H1 (cell line): Measurements from ENCODE around the gene APOM. TPM values are rescaled to one million over a fixed set of nuclear protein-coding genes. Genes with fewer than 3 reads are reported as not detected.
A peak's percentile ranks its signal among the peaks of the same experiment; 100 is the strongest.

Experiments
- CTCF ChIA-PET: fragments of 300-600 bp; sonication (Branson Sonifier 250); formaldehyde crosslinking; loops from one replicate; lab custom pipeline; 2021; ENCODE audit not compliant: partially characterized antibody; lab: Charles Lee
- POLR2A ChIA-PET: fragments of 300-600 bp; sonication (Branson Sonifier 250); formaldehyde crosslinking; loops from one replicate; lab custom pipeline; 2021; ENCODE audit warnings: inconsistent platforms; ENCODE audit not compliant: partially characterized antibody; lab: Charles Lee
- DNase-seq, 2 experiments: peaks; one replicate each; pipeline versions ENCODE4 v3.0.0 to v3.0.0-alpha.2; 2010 to 2022; ENCODE audit warnings: low spot score in 2 of 2, low read depth in 1 of 2, mixed read lengths in 1 of 2
- FAIRE-seq: peaks from 2 replicates; lab custom pipeline; 2011; peaks lifted over from hg19 to GRCh38; lab: Jason Lieb, UNC
- H2AFZ ChIP-seq: 2 replicates; pipeline ENCODE4 v1.8.1; 2012; ENCODE audit warnings: low read length, inconsistent platforms
- H2AK5ac ChIP-seq: 2 replicates; pipeline ENCODE4 v1.6.1; 2013; ENCODE audit warnings: low read depth, low read length
- H2BK120ac ChIP-seq: replicated peaks from 2 replicates; pipeline ENCODE3; 2013; ENCODE audit warnings: low read depth, low read length, inconsistent platforms
- H2BK12ac ChIP-seq: 2 replicates; pipeline ENCODE4 v1.6.1; 2013; ENCODE audit warnings: low read depth, low read length
- H2BK15ac ChIP-seq: 2 replicates; pipeline ENCODE4 v1.6.1; 2013; ENCODE audit warnings: low read length
- H2BK20ac ChIP-seq: 2 replicates; pipeline ENCODE4 v1.6.1; 2013; ENCODE audit warnings: low read length
- H2BK5ac ChIP-seq: 2 replicates; pipeline ENCODE4 v1.6.1; 2013; ENCODE audit warnings: low read depth, low read length
- H3K14ac ChIP-seq: 2 replicates; pipeline ENCODE4 v1.6.1; 2013; ENCODE audit warnings: inconsistent platforms; ENCODE audit not compliant: insufficient read length
- H3K18ac ChIP-seq: 2 replicates; pipeline ENCODE4 v1.6.1; 2013; ENCODE audit warnings: low read length; ENCODE audit errors: extremely low read depth
- H3K23ac ChIP-seq: 2 replicates; pipeline ENCODE4 v1.6.1; 2013; ENCODE audit warnings: inconsistent platforms; ENCODE audit not compliant: insufficient read length
- H3K23me2 ChIP-seq: 2 replicates; pipeline ENCODE4 v1.6.1; 2013; ENCODE audit warnings: low read depth, low read length
- H3K27ac ChIP-seq: 2 replicates; pipeline ENCODE4 v1.6.1; 2011; ENCODE audit warnings: low read depth, low read length, inconsistent platforms
- H3K27me3 ChIP-seq, 4 experiments: replicated peaks in 1 of 4; 1 replicate in 1 of 4; 2 replicates in 3 of 4; pipeline versions ENCODE4 v1.6.1 to v1.8.1; 2011 to 2013; ENCODE audit warnings: low read length in 3 of 4, mild to moderate bottlenecking in 3 of 4, inconsistent platforms in 2 of 4, mixed read lengths in 2 of 4, moderate library complexity in 1 of 4; ENCODE audit not compliant: control insufficient read depth in 3 of 4, insufficient read depth in 3 of 4; ENCODE audit errors: extremely low read depth in 1 of 4
- H3K36me3 ChIP-seq, 4 experiments: 2 replicates each; pipeline versions ENCODE4 v1.6.1 to v1.8.1; 2011 to 2013; ENCODE audit warnings: mild to moderate bottlenecking in 4 of 4, low read length in 3 of 4, moderate library complexity in 2 of 4, control low read depth in 1 of 4, inconsistent platforms in 1 of 4; ENCODE audit not compliant: insufficient read depth in 4 of 4, control insufficient read depth in 2 of 4
- H3K4ac ChIP-seq: replicated peaks from 2 replicates; pipeline ENCODE3; 2013; ENCODE audit warnings: low read length, low read depth, mixed read lengths, inconsistent platforms; ENCODE audit not compliant: insufficient read length
- H3K4me1 ChIP-seq, 4 experiments: replicated peaks in 1 of 4; 1 replicate in 1 of 4; 2 replicates in 3 of 4; pipeline versions ENCODE4 v1.6.1 to v1.8.1; 2011 to 2013; ENCODE audit warnings: low read length in 3 of 4, inconsistent platforms in 2 of 4, mixed read lengths in 1 of 4; ENCODE audit not compliant: insufficient read depth in 4 of 4, control insufficient read depth in 3 of 4
- H3K4me2 ChIP-seq, 2 experiments: 2 replicates each; pipeline versions ENCODE4 v1.6.1 to v1.8.1; 2011 to 2013; ENCODE audit warnings: low read depth in 2 of 2, low read length in 2 of 2, control low read depth in 1 of 2, inconsistent platforms in 1 of 2, mild to moderate bottlenecking in 1 of 2; ENCODE audit not compliant: insufficient read depth in 1 of 2
- H3K4me3 ChIP-seq, 4 experiments: fragments of 200-600, 300-600 bp in 1 of 4; sonication (generic), shearing (Covaris generic), sonication (Bioruptor Twin) in 1 of 4; 2 replicates each; pipeline versions ENCODE4 v1.5.1 to v1.8.1; 2011 to 2016; ENCODE audit warnings: low read length in 4 of 4, low read depth in 3 of 4, control low read depth in 2 of 4, inconsistent platforms in 2 of 4, mild to moderate bottlenecking in 2 of 4, mixed read lengths in 1 of 4, moderate library complexity in 1 of 4; ENCODE audit not compliant: insufficient read depth in 2 of 4; ENCODE audit errors: extremely low read depth in 1 of 4
- H3K56ac ChIP-seq: replicated peaks from 2 replicates; pipeline ENCODE3; 2013; ENCODE audit warnings: low read depth, mild to moderate bottlenecking, mixed read lengths, low read length, inconsistent platforms; ENCODE audit not compliant: insufficient read length
- H3K79me1 ChIP-seq: 2 replicates; pipeline ENCODE4 v1.6.1; 2013; ENCODE audit warnings: low read depth, low read length, control low read depth
- H3K79me2 ChIP-seq, 2 experiments: 2 replicates each; pipeline versions ENCODE4 v1.6.1 to v1.8.1; 2012 to 2013; ENCODE audit warnings: low read length in 2 of 2, mild to moderate bottlenecking in 2 of 2, inconsistent platforms in 1 of 2; ENCODE audit not compliant: insufficient read depth in 2 of 2, control insufficient read depth in 1 of 2
- H3K9ac ChIP-seq, 4 experiments: replicated peaks in 1 of 4; 1 replicate in 1 of 4; 2 replicates in 3 of 4; pipeline versions ENCODE4 v1.6.1 to v1.8.1; 2011 to 2013; ENCODE audit warnings: low read depth in 3 of 4, low read length in 3 of 4, control low read depth in 2 of 4, mild to moderate bottlenecking in 2 of 4, moderate library complexity in 2 of 4, inconsistent platforms in 1 of 4; ENCODE audit errors: extremely low read depth in 1 of 4
- H3K9me3 ChIP-seq, 2 experiments: 2 replicates each; pipeline versions ENCODE4 v1.6.1 to v1.8.1; 2012 to 2013; ENCODE audit warnings: mild to moderate bottlenecking in 2 of 2, moderate library complexity in 2 of 2, control low read depth in 1 of 2, inconsistent platforms in 1 of 2, low read depth in 1 of 2, low read length in 1 of 2, mixed read lengths in 1 of 2; ENCODE audit not compliant: insufficient read depth in 2 of 2
- H4K20me1 ChIP-seq, 2 experiments: replicated peaks in 1 of 2; 2 replicates each; pipeline versions ENCODE3 to v1.8.1; 2011 to 2013; ENCODE audit warnings: inconsistent platforms in 2 of 2, low read length in 2 of 2, mild to moderate bottlenecking in 1 of 2; ENCODE audit not compliant: insufficient read depth in 2 of 2, control insufficient read depth in 1 of 2
- H4K5ac ChIP-seq: 2 replicates; pipeline ENCODE4 v1.6.1; 2013; ENCODE audit warnings: low read length, low read depth, mixed read lengths, inconsistent platforms; ENCODE audit not compliant: insufficient read length
- H4K8ac ChIP-seq: 2 replicates; pipeline ENCODE4 v1.8.0; 2013; ENCODE audit warnings: mild to moderate bottlenecking, moderate library complexity, low read length, inconsistent platforms; ENCODE audit not compliant: insufficient read depth; ENCODE audit errors: extremely low read depth
- H4K91ac ChIP-seq: replicated peaks from 2 replicates; pipeline ENCODE3; 2013; ENCODE audit warnings: low read length, mixed read lengths, inconsistent platforms; ENCODE audit not compliant: insufficient read length
- ATF2 ChIP-seq: IDR thresholded peaks from 2 replicates; pipeline ENCODE4 v1.6.1; 2012; ENCODE audit warnings: low read length, inconsistent platforms
- CBX5 ChIP-seq: fragments of 300-800, 300-1000 bp; sonication (generic); IDR thresholded peaks from 2 replicates; pipeline ENCODE4 v1.7.1; 2016; ENCODE audit warnings: antibody characterized with exemption, low read length, low read depth
- FOSL1 ChIP-seq: IDR thresholded peaks from 2 replicates; pipeline ENCODE4 v1.6.1; 2011; ENCODE audit warnings: mild to moderate bottlenecking, low read depth, low read length, moderate library complexity; ENCODE audit not compliant: insufficient read depth
- GABPA ChIP-seq: IDR thresholded peaks from 2 replicates; pipeline ENCODE4 v1.6.1; 2011; ENCODE audit warnings: mild to moderate bottlenecking, low read length, moderate library complexity, borderline replicate concordance; ENCODE audit not compliant: insufficient read depth
- POLR2A ChIP-seq, 2 experiments: IDR thresholded peaks; 1 replicate in 1 of 2; 2 replicates in 1 of 2; pipeline ENCODE4 v1.6.1; 2011; ENCODE audit warnings: low read depth in 2 of 2, low read length in 2 of 2, mild to moderate bottlenecking in 2 of 2; ENCODE audit errors: control extremely low read depth in 1 of 2
- POLR2AphosphoS5 ChIP-seq: IDR thresholded peaks from 2 replicates; pipeline ENCODE4 v1.6.1; 2011; ENCODE audit warnings: low read depth, low read length
- SIRT6 ChIP-seq: IDR thresholded peaks from one replicate; pipeline ENCODE4 v1.7.1; 2012; ENCODE audit warnings: low read length, inconsistent platforms
- SIX5 ChIP-seq: IDR thresholded peaks from 2 replicates; pipeline ENCODE4 v1.6.1; 2011; ENCODE audit warnings: mild to moderate bottlenecking, low read depth, low read length
- SP1 ChIP-seq: IDR thresholded peaks from 2 replicates; pipeline ENCODE4 v1.6.1; 2011; ENCODE audit warnings: low read depth, low read length
- SUZ12 ChIP-seq: fragments of 200-600 bp; sonication (generic); IDR thresholded peaks from 2 replicates; pipeline ENCODE4 v1.6.1; 2012; ENCODE audit warnings: mild to moderate bottlenecking, inconsistent platforms, low read length, moderate library complexity, mixed read lengths
- TAF7 ChIP-seq: optimal IDR thresholded peaks from 2 replicates; pipeline ENCODE3; 2011; ENCODE audit warnings: low read depth, mild to moderate bottlenecking, inconsistent platforms, low read length, moderate library complexity, borderline replicate concordance
- TBP ChIP-seq: IDR thresholded peaks from 2 replicates; pipeline ENCODE4 v1.6.1; 2011; ENCODE audit warnings: low read depth, low read length, improper control_type of control experiment
- TCF12 ChIP-seq: IDR thresholded peaks from 2 replicates; pipeline ENCODE4 v1.6.1; 2011; ENCODE audit warnings: low read depth, mild to moderate bottlenecking, low read length
- WGBS, 2 experiments: shearing (Covaris generic) in 1 of 2; methylation state at CpG; one replicate each; pipeline versions ENCODE4 v1.1.6 to v1.1.7; 2013 to 2015; ENCODE audit warnings: low lambda C conversion rate in 2 of 2, mixed read lengths in 2 of 2, inconsistent platforms in 1 of 2, low coverage in 1 of 2, missing lambda C conversion rate in 1 of 2; ENCODE audit not compliant: insufficient replicate concordance in 2 of 2, insufficient coverage in 1 of 2, insufficient read length in 1 of 2; ENCODE audit errors: extremely low coverage in 1 of 2, missing lambda C conversion rate in 1 of 2; 5-methylcytosine and 5-hydroxymethylcytosine counted together
- polyA plus RNA-seq, 7 experiments: library from polyadenylated mRNA; depleted of rRNA in 3 of 7; stranded (reverse) in 5 of 7; unstranded in 2 of 7; fragments of >200 nt in 5 of 7; fragments of 200-250 nt in 2 of 7; gene quantifications; 1 replicate in 5 of 7; 2 replicates in 1 of 7; 4 replicates in 1 of 7; pipeline versions ENCODE4 v1.2.1 to v1.2.3, GENCODE V29; 2011 to 2013; ENCODE audit warnings: missing spikeins in 2 of 7, mixed read lengths in 2 of 7
- total RNA-seq: library from RNA; stranded (reverse); fragmentation: NEBNext Ultra II Directional; extraction: Animal tissue kit (Norgen Biotek cat#: 25700); gene quantifications from 2 replicates; pipeline ENCODE4 v1.2.1, GENCODE V29; 2021

Gene APOM
- total and polyA plus RNA-seq, 2 of the 8 experiments (the other 6 are each of a cell fraction or from before 2014, with no cell fraction given), result 3.4 to 12.0 TPM

- H3K27me3 ChIP-seq, result no peaks in the 10 kb centered on the region
- no peak overlapping the region for H3K23ac ChIP-seq
- peak overlapping the region; percentile 89; the same call in 1 of the 2 replicates for H3K27ac ChIP-seq
- H4K91ac ChIP-seq, result no peak overlapping the region
- H3K56ac ChIP-seq, result peak overlapping the region; percentile 22
- H2AK5ac ChIP-seq, result no peak overlapping the region
- H3K4ac ChIP-seq, result no peak overlapping the region
- H2BK5ac ChIP-seq, result peak overlapping the region; percentile 81
- no peaks in the 10 kb centered on the region for H4K20me1 ChIP-seq
- no peak overlapping the region for H2BK20ac ChIP-seq
- peaks cover 6% of the 10 kb centered on the region for H3K79me1 ChIP-seq
- H3K18ac ChIP-seq, result no peak overlapping the region; the same call in 1 of the 2 replicates
- no peaks in the 10 kb centered on the region for H3K9me3 ChIP-seq
- 9% methylated on average over 10 of the region's 10 CpGs; no CpG with 5 or more reads in 1 of the 2 experiments for WGBS, 2 experiments
- no peak overlapping the region for H2BK120ac ChIP-seq
- H3K79me2 ChIP-seq, result peaks cover 0 to 7% of the 10 kb centered on the region in 2 experiments; a peak in 2 of 4 replicates
- H2AFZ ChIP-seq, result peak overlapping the region; percentile 43; the same call in 1 of the 2 replicates
- no peak overlapping the region for H4K8ac ChIP-seq
- H4K5ac ChIP-seq, result no peak overlapping the region
- peaks cover 8% of the 10 kb centered on the region; the same call in 1 of the 2 replicates for H3K23me2 ChIP-seq
- H3K14ac ChIP-seq, result no peak overlapping the region
- DNase-seq (no peak), FAIRE-seq (no peak)
- peak overlapping the region; percentile 68 to 82 for H3K4me2 ChIP-seq
- H3K4me1 ChIP-seq, result peaks cover 2 to 5% (median 3%) of the 10 kb centered on the region in 4 experiments; a peak in 4 of 7 replicates
- POLR2A ChIA-PET, result interaction anchor here (0.7 to 3.2 kb wide), 14 partner anchors 11 to 164 kb away, joined by 3 to 36 read pairs (median 3); partner anchors contain the start of genes DDAH2, GPANK1, LSM2 and LY6G5C
- no peak overlapping the region for H2BK15ac ChIP-seq
- peaks cover 0 to 4% (median under 1%) of the 10 kb centered on the region in 4 experiments; a peak in 3 of 8 replicates for H3K36me3 ChIP-seq
- H2BK12ac ChIP-seq, result peak overlapping the region; percentile 39; the same call in 1 of the 2 replicates
- CTCF ChIA-PET, result interaction anchor here (1.1 to 1.8 kb wide), 3 partner anchors 8 to 28 kb away, joined by 3 to 5 read pairs (median 5); no protein-coding TSS in a partner anchor
- peak overlapping the region; percentile 65 to 85 (median 80) for H3K9ac ChIP-seq
- H3K4me3 ChIP-seq, result peak overlapping the region; percentile 69 to 94 (median 90)
- TF ChIP-seq SP1 (no peak), TCF12 (no peak), TBP (no peak), GABPA (no peak), ATF2 (no peak), POLR2A (IDR thresholded peaks at IDR 0.05; ENCODE audit: control extremely low read depth in 1 of 2, low read depth in 2 of 2, low read length in 2 of 2) (no peak), FOSL1 (no peak), SIRT6 (no peak), SIX5 (no peak), POLR2AphosphoS5 (no peak), TAF7 (no peak), CBX5 (no peak), SUZ12 (no peak)
Observed at GRCh38 chr6:31702405-31702818, 46.7 kb downstream of the APOM start.
